Liver (tissue), 9 donors: Measurements from ENCODE around the gene EIPR1. TPM values are rescaled to one million over a fixed set of nuclear protein-coding genes. Genes with fewer than 3 reads are reported as not detected.

Source experiments
- DNase-seq: peaks from one replicate; pipeline ENCODE4 v3.0.0-alpha.2; 2017; ENCODE audit warnings: low spot score
- H3K27ac ChIP-seq, 2 donors: one replicate each; pipeline ENCODE4 v1.7.0; 2013; ENCODE audit warnings: inconsistent platforms in 2 of 2, low read length in 2 of 2, control low read depth in 1 of 2, low read depth in 1 of 2, mild to moderate bottlenecking in 1 of 2
- H3K27me3 ChIP-seq, 4 donors: one replicate each; pipeline versions ENCODE4 v1.6.1 to v1.7.0; 2013; ENCODE audit warnings: low read length in 3 of 4, inconsistent platforms in 1 of 4, mild to moderate bottlenecking in 1 of 4, moderate library complexity in 1 of 4; ENCODE audit not compliant: control insufficient read depth in 4 of 4, insufficient read depth in 4 of 4
- H3K36me3 ChIP-seq, 4 donors: one replicate each; pipeline versions ENCODE4 v1.6.1 to v1.7.0; 2013; ENCODE audit warnings: low read length in 3 of 4, mild to moderate bottlenecking in 3 of 4, low read depth in 1 of 4, moderate library complexity in 1 of 4; ENCODE audit not compliant: control insufficient read depth in 4 of 4, insufficient read depth in 3 of 4
- H3K4me1 ChIP-seq, 4 donors: one replicate each; pipeline versions ENCODE4 v1.6.1 to v1.7.0; 2013; ENCODE audit warnings: low read length in 3 of 4, mild to moderate bottlenecking in 3 of 4, moderate library complexity in 1 of 4; ENCODE audit not compliant: control insufficient read depth in 4 of 4, insufficient read depth in 4 of 4
- H3K4me3 ChIP-seq, 3 donors: one replicate each; pipeline versions ENCODE4 v1.6.1 to v1.7.0; 2013; ENCODE audit warnings: low read length in 3 of 3, control low read depth in 1 of 3, low read depth in 1 of 3, mild to moderate bottlenecking in 1 of 3
- H3K9ac ChIP-seq, 2 donors: one replicate each; pipeline ENCODE4 v1.7.0; 2013; ENCODE audit warnings: low read length in 2 of 2, mild to moderate bottlenecking in 2 of 2, moderate library complexity in 2 of 2, control low read depth in 1 of 2, low read depth in 1 of 2
- H3K9me3 ChIP-seq, 4 donors: one replicate each; pipeline versions ENCODE4 v1.6.1 to v1.7.0; 2013; ENCODE audit warnings: low read length in 3 of 4; ENCODE audit not compliant: control insufficient read depth in 4 of 4
- CTCF ChIP-seq: fragments of 150-350 bp; IDR thresholded peaks from 2 replicates; pipeline ENCODE4 v1.5.1; 2017; ENCODE audit warnings: improper control_type of control experiment, low read depth, low read length; ENCODE audit not compliant: missing input control
- EGR1 ChIP-seq, 2 donors: IDR thresholded peaks; 2 replicates each; pipeline ENCODE4 v1.6.1; 2016 to 2018; ENCODE audit warnings: antibody characterized with exemption in 2 of 2, low read depth in 2 of 2
- FOXA1 ChIP-seq: IDR thresholded peaks from 2 replicates; pipeline ENCODE4 v1.6.1; 2016; ENCODE audit warnings: antibody characterized with exemption
- FOXA2 ChIP-seq: IDR thresholded peaks from 2 replicates; pipeline ENCODE4 v1.6.1; 2016; ENCODE audit warnings: antibody characterized with exemption
- GABPA ChIP-seq, 2 donors: IDR thresholded peaks in 1 of 2; conservative IDR thresholded peaks in 1 of 2; 2 replicates each; pipeline ENCODE4 v1.6.1; 2016; ENCODE audit warnings: antibody characterized with exemption in 2 of 2, mild to moderate bottlenecking in 1 of 2, moderate library complexity in 1 of 2
- HNF4A ChIP-seq, 2 donors: conservative IDR thresholded peaks; 2 replicates each; pipeline ENCODE4 v1.6.1; 2016; ENCODE audit warnings: antibody characterized with exemption in 2 of 2, mild to moderate bottlenecking in 2 of 2
- HNF4G ChIP-seq: IDR thresholded peaks from 2 replicates; pipeline ENCODE4 v1.6.1; 2016; ENCODE audit warnings: antibody characterized with exemption
- JUND ChIP-seq, 2 donors: IDR thresholded peaks; 2 replicates each; pipeline ENCODE4 v1.6.1; 2016; ENCODE audit warnings: antibody characterized with exemption in 2 of 2
- MAX ChIP-seq: IDR thresholded peaks from 2 replicates; pipeline ENCODE4 v1.6.1; 2016; ENCODE audit warnings: antibody characterized with exemption
- NR2F2 ChIP-seq: IDR thresholded peaks from 2 replicates; pipeline ENCODE4 v1.6.1; 2016; ENCODE audit warnings: antibody characterized with exemption
- RAD21 ChIP-seq, 2 donors: IDR thresholded peaks; 2 replicates each; pipeline ENCODE4 v1.6.1; 2016; ENCODE audit warnings: antibody characterized with exemption in 2 of 2, mild to moderate bottlenecking in 2 of 2
- RXRA ChIP-seq, 2 donors: IDR thresholded peaks; 2 replicates each; pipeline ENCODE4 v1.6.1; 2017 to 2018; ENCODE audit warnings: antibody characterized with exemption in 2 of 2, mild to moderate bottlenecking in 1 of 2
- SP1 ChIP-seq: IDR thresholded peaks from 2 replicates; pipeline ENCODE4 v1.6.1; 2018; ENCODE audit warnings: antibody characterized with exemption, mild to moderate bottlenecking
- TAF1 ChIP-seq: conservative IDR thresholded peaks from 2 replicates; pipeline ENCODE4 v1.6.1; 2016; ENCODE audit warnings: antibody characterized with exemption, mild to moderate bottlenecking
- YY1 ChIP-seq: IDR thresholded peaks from 2 replicates; pipeline ENCODE4 v1.6.1; 2016; ENCODE audit warnings: antibody characterized with exemption, mild to moderate bottlenecking
- ZBTB33 ChIP-seq: IDR thresholded peaks from 2 replicates; pipeline ENCODE4 v1.6.1; 2016; ENCODE audit warnings: antibody characterized with exemption
- WGBS: extraction: QIAGEN DNeasy Blood & Tissue Kit; methylation state at CpG from one replicate; pipeline ENCODE4 v1.1.7; 2013; 5-methylcytosine and 5-hydroxymethylcytosine counted together
- polyA plus RNA-seq, 2 donors: library from polyadenylated mRNA; stranded (reverse) in 1 of 2; unstranded in 1 of 2; fragments of 200-250 nt in 1 of 2; fragments of >200 nt in 1 of 2; fragmentation: Nextera tagmentation in 1 of 2; extraction: Ambion mirVana in 1 of 2; gene quantifications; one replicate each; pipeline versions ENCODE4 v1.2.1 to v1.2.3, GENCODE V29; 2013 to 2015
- total RNA-seq, 2 donors: library from RNA; depleted of rRNA; stranded (reverse); fragments of >200 nt; gene quantifications; one replicate each; pipeline ENCODE4 v1.2.3, GENCODE V29; 2014
- donor health status: healthy.
- donor health status: healthy.
- donor health status: healthy.
- donor health status: healthy.
- donor health status: healthy.

The EIPR1 gene
- total and polyA plus RNA-seq, 4 donors = 7.6 to 12.1 (median 11.4) TPM

- DNase-seq = no peak
Measured at GRCh38 chr2:3325458-3326181, 52.0 kb downstream of the EIPR1 start.

GRCh38 chr2:3324404-3325281, 53.0 kb downstream of the EIPR1 start:
- WGBS = 49% methylated on average over 34 of the region's 34 CpGs
- H3K9ac ChIP-seq = no peak overlapping the region
- H3K4me3 ChIP-seq = peak overlapping the region in 2 of 3 donors; percentile 1 to 36
- DNase-seq = no peak
- H3K27me3 ChIP-seq = no peaks in the 10 kb centered on the region
- H3K27ac ChIP-seq = peak overlapping the region; percentile 55 to 81
- no peaks in the 10 kb centered on the region for H3K9me3 ChIP-seq
- peaks cover 8 to 37% (median 19%) of the 10 kb centered on the region in 4 donors for H3K4me1 ChIP-seq
- H3K36me3 ChIP-seq = no peaks in the 10 kb centered on the region
- TF ChIP-seq RAD21 (IDR thresholded peaks at IDR 0.05) = peak; percentile 58 to 65
- no peak for TF ChIP-seq MAX
- no peak for TF ChIP-seq FOXA1
- peak in 1 of 2 donors; percentile 58 for TF ChIP-seq JUND (IDR thresholded peaks at IDR 0.05)
- peak; percentile 57 for TF ChIP-seq YY1
- TF ChIP-seq TAF1 = no peak
- peak; percentile 93 for TF ChIP-seq SP1
- peak in 1 of 2 donors; percentile 55 for TF ChIP-seq GABPA (IDR thresholded peaks at IDR 0.05 in 1 of 2, conservative IDR thresholded peaks at IDR 0.05 in 1 of 2)
- peak; percentile 85 to 93 for TF ChIP-seq RXRA (IDR thresholded peaks at IDR 0.05)
- TF ChIP-seq NR2F2 = peak; percentile 85

More at GRCh38 chr2:3325458-3326181, 52.0 kb downstream of the EIPR1 start:
- TF ChIP-seq RAD21 (IDR thresholded peaks at IDR 0.05) = no peak
- TF ChIP-seq HNF4G = no peak
- TF ChIP-seq RXRA (IDR thresholded peaks at IDR 0.05) = no peak
- no peak for TF ChIP-seq CTCF
- TF ChIP-seq HNF4A (conservative IDR thresholded peaks at IDR 0.05) = no peak
- no peak for TF ChIP-seq FOXA1
- TF ChIP-seq SP1 = no peak
- TF ChIP-seq FOXA2 = no peak
- no peak for TF ChIP-seq ZBTB33
- no peak for TF ChIP-seq GABPA (IDR thresholded peaks at IDR 0.05 in 1 of 2, conservative IDR thresholded peaks at IDR 0.05 in 1 of 2)
- TF ChIP-seq MAX = no peak
- TF ChIP-seq TAF1 = no peak
- no peak for TF ChIP-seq EGR1 (IDR thresholded peaks at IDR 0.05; ENCODE audit: low read depth in 2 of 2)
- TF ChIP-seq YY1 = no peak
- TF ChIP-seq JUND (IDR thresholded peaks at IDR 0.05) = no peak
- no peak for TF ChIP-seq NR2F2
- Histone ChIP-seq H3K36me3 (no peaks in the 10 kb centered on the region), H3K9ac (no peak overlapping the region), H3K27ac (peak overlapping the region in 1 of 2 donors; percentile 81), H3K27me3 (no peaks in the 10 kb centered on the region), H3K4me3 (no peak overlapping the region), H3K4me1 (peaks cover 8 to 37% (median 19%) of the 10 kb centered on the region in 4 donors), H3K9me3 (no peaks in the 10 kb centered on the region)
- WGBS = 93% methylated on average over 11 of the region's 11 CpGs
